GM15510 (cell line): Measurements from ENCODE around the gene INO80.

ENCODE experiments used
- POLR2A ChIP-seq: IDR thresholded peaks from 3 replicates; pipeline ENCODE4 v1.6.1; 2011; ENCODE audit warnings: borderline replicate concordance; ENCODE audit not compliant: insufficient read length; ENCODE audit errors: extremely low read depth

Gene INO80

DNA sequence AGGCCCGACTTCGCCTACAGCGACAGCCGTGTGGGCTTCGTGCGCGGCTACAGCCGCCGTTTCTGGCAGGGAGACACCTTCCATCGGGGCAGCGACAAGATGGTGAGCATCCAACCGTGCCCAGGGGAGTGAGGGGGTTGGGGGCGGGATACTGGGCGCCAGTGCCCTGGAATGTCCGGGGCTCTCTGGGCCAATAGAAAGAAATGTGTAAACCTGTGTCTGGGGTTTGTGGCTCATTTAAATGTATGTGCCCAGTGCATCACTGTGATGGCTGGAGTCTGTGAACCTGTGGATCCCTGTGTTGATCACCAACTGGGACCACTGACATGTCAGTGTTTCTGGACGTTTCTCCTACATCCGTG, 162.4 kb downstream of the INO80 start:
- no peak for TF ChIP-seq POLR2A

DNA sequence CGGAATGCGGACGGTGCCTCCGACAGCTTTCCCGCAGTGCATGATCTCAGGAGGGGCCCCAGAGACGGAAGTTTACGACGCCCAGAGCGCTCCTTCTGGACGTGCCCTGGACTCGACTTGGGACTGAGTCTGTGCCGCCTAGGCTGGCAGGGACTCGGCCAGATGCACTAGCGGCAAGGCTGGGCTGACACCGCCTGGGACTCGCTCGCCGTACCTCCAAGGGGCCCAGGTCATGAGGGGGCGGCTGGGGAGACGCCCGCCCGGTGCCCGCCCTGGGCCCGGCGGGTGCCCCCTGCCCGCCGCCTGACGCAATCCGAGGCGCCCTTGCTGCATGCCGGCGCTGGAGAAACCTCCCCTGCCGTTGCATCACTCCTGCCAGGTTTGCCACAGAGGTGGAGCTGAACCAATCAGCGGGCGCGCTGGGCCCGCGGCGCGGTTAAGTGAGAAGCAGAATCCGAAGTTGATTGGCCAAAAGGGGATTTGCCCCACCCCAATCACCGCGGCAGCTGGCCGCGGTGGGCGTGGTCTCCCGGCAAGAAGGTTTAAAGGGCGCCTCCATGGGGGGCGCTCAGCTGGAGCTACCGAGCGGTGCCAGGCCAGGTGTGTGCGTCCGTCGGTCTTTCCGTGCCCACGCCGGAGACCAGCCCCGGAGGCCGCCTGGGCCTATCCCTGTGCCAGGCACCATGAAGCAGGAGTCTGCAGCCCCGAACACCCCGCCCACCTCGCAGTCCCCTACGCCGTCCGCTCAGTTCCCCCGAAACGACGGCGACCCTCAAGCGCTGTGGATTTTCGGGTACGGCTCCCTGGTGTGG, 163.0 kb downstream of the INO80 start, which contains the start of gene CHAC1:
Gene CHAC1, plus strand, starts transcription at position 571 of the 812 bp plus-strand sequence. Its CDS starts 113 bp downstream, at position 684.
- peak; percentile 95 for TF ChIP-seq POLR2A

DNA sequence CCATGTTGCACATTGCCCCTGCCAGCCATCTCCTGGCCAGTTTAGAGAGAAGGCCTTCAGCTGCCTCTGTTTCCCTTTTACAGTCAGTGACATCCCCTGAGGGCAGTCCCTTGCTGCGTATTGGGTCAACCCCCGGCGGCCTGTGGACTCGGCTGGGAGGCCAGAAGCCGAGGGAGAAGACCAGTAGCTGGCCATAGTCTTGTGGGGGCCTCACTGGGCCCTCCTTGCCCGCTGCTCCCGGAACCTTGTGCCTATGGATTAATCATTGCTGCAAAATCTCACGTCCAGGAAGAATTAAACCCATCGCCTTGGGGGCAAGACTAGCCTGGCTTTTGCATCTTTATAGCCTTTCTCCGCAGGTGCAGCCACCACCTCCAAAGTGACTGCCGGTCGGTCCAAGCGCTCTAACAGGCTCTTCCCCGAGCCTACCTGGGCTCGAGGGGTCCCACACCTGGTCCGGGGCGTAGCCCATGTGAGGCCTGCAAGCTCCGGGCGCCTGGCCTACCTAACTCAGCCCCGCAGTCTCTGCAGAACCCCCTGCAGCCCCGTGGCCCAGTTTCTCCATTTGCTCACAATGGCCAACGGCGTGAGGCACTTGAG, 163.7 kb downstream of the INO80 start:
- TF ChIP-seq POLR2A, result no peak

DNA sequence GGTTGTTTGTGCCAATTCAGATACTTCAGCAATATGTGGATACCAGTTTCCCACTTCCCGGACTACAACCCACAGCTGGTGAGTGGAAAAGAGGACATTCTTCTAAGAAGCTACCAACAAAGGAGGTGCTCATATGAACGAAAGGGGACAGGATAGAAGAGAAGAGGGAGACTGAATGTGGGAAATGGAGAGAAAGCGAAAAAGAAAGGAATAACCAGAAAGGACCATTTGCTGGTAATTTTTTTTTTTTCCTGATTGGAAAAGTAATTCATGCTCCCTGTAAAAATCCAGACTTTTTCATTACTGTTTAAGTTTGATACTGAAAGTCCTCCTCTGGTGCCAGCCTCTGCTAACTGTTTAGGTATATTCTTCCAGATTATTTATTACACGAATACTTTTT, 164.3 kb downstream of the INO80 start:
- TF ChIP-seq POLR2A, result no peak

DNA sequence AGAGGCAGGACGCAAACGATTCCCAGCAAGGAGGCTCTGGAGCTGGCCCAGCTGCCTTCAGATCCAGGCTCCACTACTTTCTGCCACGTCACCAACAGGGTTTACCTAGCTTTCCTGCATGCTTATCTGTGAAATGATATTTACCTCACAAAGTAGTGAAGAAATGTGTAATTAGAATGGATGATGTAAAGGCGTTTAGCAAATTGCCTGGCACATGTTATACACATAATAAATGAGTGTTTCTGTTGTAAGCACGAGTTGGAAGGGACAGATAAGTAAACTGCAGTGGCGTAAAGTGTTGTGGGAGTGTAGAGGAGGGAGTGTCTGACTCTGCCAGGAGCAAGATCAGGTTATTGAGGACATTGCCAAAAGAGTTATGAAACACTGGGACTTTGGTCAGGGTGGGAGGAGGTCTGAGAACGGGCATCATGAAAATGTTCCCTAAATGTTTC, 166.3 kb downstream of the INO80 start:
- no peak for TF ChIP-seq POLR2A

DNA sequence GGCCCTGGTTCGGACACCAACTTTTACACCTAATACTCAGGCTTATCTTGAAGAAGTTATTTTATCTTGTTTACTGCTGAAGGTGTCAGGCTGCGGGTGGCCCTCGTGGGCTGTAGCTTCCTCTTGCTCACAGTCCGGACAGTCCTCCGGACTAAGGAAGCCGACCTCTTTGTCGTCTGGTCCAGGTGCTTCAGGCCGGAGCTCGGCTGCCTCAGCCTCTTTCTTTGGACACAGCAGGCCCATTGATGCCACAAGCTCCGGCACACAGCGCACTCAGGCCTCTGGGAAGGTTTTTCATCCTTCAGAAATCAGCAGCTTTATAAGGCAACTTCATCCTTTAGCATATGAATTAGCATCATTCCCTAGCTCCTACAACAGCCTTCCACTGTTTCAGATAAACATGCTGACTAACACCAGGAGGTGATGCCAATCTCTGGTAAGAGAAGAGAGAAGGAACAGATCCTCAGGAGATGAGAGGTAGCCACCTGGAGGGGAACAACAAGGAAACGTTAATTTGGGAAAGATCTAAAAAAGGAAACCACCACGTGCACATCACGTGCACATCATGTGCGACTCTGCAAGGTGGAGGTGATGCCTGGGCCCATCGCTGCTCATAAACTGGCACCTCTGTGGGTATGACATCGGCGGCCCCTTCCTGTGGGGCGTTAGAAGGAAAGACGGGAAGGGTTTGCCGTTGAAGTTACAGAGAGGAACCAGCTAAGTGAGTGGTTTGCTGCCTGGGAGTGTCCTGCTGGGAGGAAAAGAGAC, 167.2 kb downstream of the INO80 start:
- TF ChIP-seq POLR2A, result no peak

DNA sequence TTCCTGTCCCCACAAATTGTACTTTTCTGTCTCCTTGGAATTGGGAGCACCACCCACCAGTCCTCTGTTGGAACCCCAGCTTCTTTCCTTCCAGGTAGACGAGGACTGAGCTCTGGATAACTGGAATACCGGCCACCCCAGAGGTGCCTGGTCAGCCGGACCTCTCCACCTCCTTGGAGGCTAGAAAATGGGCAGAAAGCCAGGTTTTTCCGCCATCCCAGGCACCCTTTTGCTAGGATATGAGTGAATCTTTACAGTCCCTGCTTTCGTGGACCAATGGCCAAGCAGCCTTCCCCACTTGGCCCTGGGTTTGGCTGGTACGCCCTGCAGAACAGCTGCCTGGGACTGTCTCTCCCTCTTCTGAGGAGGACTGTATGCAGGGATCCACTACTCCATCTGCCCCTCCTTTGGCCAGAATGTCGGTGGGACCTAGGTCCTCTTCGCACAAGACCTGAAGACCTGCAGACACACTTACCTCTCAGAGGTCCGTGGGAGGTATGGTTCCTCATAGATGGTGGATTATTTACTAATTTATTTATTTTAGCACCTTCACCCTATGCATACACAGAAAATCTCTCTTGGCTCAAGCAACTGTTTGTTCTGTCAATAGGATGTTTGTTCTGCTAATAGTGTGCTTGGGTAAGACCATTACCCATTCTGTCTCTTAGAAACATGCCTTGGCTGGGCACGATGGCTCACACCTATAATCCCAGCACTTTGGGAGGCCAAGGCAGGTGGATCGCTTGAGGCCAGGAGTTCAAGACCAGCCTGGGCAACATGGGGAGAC, 171.4 kb downstream of the INO80 start:
- TF ChIP-seq POLR2A, result no peak

DNA sequence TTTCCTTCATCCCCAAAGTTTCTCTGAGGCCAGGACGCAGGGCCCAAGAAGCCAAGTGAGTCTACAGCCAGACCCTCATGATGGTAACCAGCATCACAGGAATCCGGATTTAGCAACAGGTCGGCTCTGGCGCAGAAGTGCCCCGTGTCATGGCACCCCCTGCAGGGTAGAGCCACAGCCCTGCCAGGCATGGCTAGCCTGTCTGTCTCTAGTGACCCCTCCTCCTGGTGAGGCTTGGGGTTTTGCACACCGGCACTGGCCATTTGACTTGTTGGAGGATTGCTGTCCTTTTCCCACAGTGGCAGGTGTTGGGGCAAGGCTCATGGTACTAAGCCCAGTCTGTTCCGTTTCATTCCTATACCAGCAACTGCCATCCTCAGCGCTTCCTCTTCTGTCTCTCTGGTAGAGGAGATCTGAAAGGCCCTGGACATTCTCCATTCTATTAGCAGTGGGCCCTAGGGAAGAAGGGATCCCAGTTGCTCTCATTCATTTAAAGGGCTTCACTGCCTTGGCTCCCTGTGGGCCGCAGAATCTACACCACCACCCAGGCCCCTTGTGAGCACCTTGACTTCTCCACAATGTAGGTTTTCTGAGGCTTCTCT, 172.2 kb downstream of the INO80 start:
- TF ChIP-seq POLR2A, result no peak

DNA sequence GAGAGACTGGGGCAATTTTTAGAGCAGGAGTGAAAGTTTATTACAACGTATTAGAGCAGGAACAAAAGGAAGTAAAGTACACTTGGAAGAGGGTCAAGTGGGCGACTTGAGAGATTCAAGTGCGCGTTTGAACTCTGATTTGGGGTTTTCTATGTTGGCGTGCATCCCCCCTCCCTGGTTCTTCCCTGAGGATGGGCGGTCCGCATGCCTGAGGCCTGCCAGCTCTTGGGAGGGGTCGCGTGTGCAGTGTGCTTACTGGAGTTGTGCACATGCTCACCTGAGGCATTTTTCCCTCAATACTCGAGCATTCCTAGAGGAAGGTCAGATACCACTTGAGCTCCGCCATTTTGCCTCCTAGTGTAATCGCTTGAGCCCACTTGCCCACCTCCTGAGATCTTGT, 173.2 kb downstream of the INO80 start:
- TF ChIP-seq POLR2A, result no peak

DNA sequence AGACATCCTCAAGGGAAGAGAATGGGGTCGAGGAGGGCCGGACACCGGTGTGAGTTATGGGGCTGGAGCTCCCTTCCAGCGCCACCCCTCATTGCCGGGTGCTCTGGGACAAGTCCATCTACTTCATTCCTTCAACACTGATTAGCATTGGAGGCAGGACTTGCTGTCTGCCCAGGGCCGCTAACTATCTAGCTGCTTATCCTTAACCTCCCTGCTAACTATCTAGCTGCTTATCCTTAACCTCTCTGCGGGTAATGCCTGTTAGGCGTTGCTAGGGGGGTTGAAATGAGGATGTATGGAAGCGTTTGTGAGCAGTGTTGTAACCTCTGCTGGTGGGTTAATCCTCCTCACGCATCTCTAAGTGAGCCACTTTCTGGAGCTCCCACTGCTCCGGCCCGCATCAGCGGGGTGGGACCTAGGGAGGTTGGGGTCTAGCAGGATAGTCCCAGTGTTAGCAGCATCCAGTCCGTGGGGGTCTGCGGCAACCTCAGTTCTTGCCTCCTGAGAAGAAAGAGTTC, 173.7 kb downstream of the INO80 start:
- no peak for TF ChIP-seq POLR2A

DNA sequence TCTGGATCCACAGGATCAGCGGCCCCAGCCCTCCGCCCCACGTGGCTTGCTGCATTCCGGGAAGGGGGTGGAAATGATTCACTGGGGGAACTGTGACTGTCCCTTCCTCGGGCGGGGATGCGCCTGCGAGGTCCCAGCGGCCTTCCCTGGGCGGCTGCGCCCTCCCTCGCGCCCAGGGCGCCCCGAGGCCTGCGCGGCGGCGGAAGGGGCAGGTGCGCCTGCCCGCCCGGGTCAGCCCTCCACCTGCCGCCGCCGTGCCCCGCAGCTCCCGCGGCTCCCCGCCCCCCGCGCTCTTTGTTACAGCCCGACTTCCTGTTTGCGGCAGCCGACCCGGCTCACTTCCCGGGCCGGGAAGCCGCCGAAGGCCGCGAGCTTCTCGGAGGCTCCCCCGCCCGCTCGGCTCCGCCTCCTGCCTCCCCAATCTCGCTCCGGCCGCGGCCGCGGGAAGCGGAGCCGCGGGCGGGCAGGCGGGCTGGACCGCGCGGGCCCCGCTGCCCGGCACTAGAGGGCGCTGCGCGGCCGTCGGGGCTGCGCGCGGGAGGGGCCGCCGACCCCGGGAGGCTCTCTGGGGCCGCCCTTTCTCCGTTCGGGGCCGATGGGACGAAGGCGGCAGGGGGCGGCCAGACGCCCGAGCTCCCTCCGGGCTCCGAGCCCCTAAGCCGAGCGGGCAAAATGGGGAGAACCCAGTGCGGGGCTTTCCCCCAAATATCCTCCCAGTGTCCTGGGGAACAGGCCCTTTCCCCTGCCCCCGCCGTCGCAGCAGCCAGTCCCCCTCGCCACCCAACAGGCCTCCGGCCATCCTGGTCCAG, 174.3 kb downstream of the INO80 start:
- TF ChIP-seq POLR2A, result peak; percentile 57

DNA sequence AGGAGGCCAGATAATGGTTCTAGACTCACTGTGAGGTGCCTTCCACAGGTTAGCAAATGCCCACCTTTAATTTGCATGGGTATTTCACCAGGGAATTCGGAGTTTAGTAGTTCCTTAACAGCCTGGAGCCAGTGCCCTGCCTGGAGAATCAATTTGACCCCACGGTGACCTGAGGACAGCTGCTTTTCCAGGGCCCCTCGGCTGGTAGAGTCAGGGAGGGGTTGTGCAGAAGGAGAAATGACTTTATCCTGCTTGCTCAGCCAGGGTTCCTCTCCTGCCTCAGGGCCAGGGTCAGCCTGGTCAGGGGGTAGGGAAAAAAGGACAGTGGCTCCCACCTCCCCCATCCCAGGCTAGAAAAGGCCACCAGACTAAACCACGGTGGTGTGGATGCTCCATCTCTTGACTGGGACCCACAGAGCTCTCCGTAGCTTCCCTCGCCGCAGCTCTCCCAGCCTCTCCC, 175.0 kb downstream of the INO80 start:
- no peak for TF ChIP-seq POLR2A

DNA sequence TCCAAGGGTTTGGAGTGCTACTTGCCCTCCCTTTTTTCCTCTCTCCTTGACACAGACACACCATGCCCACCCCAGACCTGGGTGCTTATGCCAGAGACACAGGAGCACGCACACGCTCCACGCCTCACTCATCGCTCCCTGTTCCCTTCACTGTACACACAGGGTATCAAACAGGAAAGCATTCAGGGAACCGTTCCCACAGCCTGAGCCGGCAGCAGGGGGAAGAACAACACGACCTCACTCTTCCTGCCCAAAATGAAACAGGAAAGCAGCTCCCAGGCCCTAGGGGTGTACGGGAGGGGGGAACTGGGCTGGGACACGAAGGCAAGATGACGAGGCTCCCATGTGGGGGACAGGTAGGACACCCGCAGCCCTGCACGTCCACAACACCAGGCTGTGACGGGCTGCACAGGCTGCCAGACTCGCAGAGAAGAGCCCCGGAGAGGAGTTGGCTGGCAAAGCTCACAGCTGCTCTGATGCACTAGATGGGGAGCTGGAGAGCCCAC, 175.7 kb downstream of the INO80 start:
- TF ChIP-seq POLR2A, result no peak
